WTC11 (cell line): Measurements from ENCODE around the gene ZNF3.

Experiments used
- ELF4 ChIP-seq: sonication (generic); formaldehyde crosslinking; IDR thresholded peaks from 2 replicates; pipeline ENCODE4 v1.8.1; 2022; ENCODE audit warnings: low read depth, mild to moderate bottlenecking, moderate library complexity, missing genetic modification reagents
- FOXJ3 ChIP-seq: sonication (generic); formaldehyde crosslinking; IDR thresholded peaks from 2 replicates; pipeline ENCODE4 v1.9.0; 2021; ENCODE audit warnings: missing genetic modification reagents, mild to moderate bottlenecking, borderline replicate concordance
- GRHL2 ChIP-seq: fragments of 250-450 bp; sonication (Bioruptor Pico); IDR thresholded peaks from 2 replicates; pipeline ENCODE4 v1.8.0; 2022; ENCODE audit warnings: mild to moderate bottlenecking, moderate library complexity; ENCODE audit not compliant: insufficient replicate concordance, severe bottlenecking
- SMAD3 ChIP-seq: sonication (generic); formaldehyde crosslinking; IDR thresholded peaks from 2 replicates; pipeline ENCODE4 v1.8.0; 2022; ENCODE audit warnings: missing genetic modification reagents, mild to moderate bottlenecking, borderline replicate concordance
- TEAD4 ChIP-seq: sonication (generic); formaldehyde crosslinking; IDR thresholded peaks from 2 replicates; pipeline ENCODE4 v1.8.0; 2022; ENCODE audit warnings: mild to moderate bottlenecking, missing genetic modification reagents
- TF ChIP-seq, protein P1 (sequence below): fragments of 200-600 bp; IDR thresholded peaks from 2 replicates; pipeline ENCODE4 v1.8.0; 2022; ENCODE audit warnings: antibody characterized with exemption
- TF ChIP-seq, protein P2 (sequence below): sonication (generic); formaldehyde crosslinking; IDR thresholded peaks from 2 replicates; pipeline ENCODE4 v1.8.1; 2022; ENCODE audit warnings: mild to moderate bottlenecking, moderate library complexity, missing genetic modification reagents
- TF ChIP-seq, protein P3 (sequence below): fragments of 250-450 bp; sonication (Bioruptor Pico); IDR thresholded peaks from 2 replicates; pipeline ENCODE4 v1.9.0; 2021; ENCODE audit warnings: mild to moderate bottlenecking
- TF ChIP-seq, protein P4 (sequence below): sonication (generic); formaldehyde crosslinking; IDR thresholded peaks from 2 replicates; pipeline ENCODE4 v1.8.1; 2023; ENCODE audit warnings: mild to moderate bottlenecking, missing genetic modification reagents

DNA sequence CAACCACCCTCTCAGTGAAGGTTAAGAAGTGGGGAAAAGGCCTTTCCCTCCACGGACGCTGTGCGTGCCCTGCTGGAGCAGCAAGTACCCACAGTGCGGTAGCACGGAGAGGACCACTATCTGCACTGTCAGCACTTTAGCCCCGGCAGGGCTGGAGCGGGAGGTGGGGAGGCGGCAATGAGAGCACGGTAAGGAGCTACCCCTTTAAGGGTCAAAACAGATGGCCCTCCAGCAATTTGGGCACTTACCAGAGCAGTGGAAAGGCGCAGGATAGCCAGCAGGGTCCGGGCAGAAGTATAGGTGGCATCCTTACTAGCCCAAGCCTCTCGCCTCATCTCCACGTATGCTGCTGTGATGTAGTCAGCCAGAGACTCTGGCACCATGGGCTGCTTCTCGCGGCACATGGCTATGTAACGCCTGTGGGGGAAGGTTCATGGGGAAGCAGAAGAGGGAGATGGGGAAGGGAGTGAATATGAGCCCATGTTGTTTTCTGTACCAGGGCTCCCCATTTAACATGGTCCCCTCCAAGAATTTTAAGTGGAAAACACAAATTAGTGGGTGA, 12.5 kb upstream of the ZNF3 start:
- TF ChIP-seq, protein P1, sequence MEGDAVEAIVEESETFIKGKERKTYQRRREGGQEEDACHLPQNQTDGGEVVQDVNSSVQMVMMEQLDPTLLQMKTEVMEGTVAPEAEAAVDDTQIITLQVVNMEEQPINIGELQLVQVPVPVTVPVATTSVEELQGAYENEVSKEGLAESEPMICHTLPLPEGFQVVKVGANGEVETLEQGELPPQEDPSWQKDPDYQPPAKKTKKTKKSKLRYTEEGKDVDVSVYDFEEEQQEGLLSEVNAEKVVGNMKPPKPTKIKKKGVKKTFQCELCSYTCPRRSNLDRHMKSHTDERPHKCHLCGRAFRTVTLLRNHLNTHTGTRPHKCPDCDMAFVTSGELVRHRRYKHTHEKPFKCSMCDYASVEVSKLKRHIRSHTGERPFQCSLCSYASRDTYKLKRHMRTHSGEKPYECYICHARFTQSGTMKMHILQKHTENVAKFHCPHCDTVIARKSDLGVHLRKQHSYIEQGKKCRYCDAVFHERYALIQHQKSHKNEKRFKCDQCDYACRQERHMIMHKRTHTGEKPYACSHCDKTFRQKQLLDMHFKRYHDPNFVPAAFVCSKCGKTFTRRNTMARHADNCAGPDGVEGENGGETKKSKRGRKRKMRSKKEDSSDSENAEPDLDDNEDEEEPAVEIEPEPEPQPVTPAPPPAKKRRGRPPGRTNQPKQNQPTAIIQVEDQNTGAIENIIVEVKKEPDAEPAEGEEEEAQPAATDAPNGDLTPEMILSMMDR = no peak
- TF ChIP-seq TEAD4 = no peak
- TF ChIP-seq ELF4 (CRISPR knock-in tag) = no peak
- TF ChIP-seq SMAD3 (CRISPR knock-in tag) = no peak
- TF ChIP-seq, protein P2, sequence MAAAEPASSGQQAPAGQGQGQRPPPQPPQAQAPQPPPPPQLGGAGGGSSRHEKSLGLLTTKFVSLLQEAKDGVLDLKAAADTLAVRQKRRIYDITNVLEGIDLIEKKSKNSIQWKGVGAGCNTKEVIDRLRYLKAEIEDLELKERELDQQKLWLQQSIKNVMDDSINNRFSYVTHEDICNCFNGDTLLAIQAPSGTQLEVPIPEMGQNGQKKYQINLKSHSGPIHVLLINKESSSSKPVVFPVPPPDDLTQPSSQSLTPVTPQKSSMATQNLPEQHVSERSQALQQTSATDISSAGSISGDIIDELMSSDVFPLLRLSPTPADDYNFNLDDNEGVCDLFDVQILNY (CRISPR knock-in tag) = no peak
- TF ChIP-seq, protein P3, sequence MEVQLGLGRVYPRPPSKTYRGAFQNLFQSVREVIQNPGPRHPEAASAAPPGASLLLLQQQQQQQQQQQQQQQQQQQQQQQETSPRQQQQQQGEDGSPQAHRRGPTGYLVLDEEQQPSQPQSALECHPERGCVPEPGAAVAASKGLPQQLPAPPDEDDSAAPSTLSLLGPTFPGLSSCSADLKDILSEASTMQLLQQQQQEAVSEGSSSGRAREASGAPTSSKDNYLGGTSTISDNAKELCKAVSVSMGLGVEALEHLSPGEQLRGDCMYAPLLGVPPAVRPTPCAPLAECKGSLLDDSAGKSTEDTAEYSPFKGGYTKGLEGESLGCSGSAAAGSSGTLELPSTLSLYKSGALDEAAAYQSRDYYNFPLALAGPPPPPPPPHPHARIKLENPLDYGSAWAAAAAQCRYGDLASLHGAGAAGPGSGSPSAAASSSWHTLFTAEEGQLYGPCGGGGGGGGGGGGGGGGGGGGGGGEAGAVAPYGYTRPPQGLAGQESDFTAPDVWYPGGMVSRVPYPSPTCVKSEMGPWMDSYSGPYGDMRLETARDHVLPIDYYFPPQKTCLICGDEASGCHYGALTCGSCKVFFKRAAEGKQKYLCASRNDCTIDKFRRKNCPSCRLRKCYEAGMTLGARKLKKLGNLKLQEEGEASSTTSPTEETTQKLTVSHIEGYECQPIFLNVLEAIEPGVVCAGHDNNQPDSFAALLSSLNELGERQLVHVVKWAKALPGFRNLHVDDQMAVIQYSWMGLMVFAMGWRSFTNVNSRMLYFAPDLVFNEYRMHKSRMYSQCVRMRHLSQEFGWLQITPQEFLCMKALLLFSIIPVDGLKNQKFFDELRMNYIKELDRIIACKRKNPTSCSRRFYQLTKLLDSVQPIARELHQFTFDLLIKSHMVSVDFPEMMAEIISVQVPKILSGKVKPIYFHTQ = 0 out of 2 replicates have a peak, but pooled peaks have one; percentile 13
- TF ChIP-seq FOXJ3 (CRISPR knock-in tag) = no peak
- TF ChIP-seq, protein P4, sequence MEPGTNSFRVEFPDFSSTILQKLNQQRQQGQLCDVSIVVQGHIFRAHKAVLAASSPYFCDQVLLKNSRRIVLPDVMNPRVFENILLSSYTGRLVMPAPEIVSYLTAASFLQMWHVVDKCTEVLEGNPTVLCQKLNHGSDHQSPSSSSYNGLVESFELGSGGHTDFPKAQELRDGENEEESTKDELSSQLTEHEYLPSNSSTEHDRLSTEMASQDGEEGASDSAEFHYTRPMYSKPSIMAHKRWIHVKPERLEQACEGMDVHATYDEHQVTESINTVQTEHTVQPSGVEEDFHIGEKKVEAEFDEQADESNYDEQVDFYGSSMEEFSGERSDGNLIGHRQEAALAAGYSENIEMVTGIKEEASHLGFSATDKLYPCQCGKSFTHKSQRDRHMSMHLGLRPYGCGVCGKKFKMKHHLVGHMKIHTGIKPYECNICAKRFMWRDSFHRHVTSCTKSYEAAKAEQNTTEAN (CRISPR knock-in tag) = no peak
- no peak for TF ChIP-seq GRHL2 (CRISPR knock-in tag)
